ENCODE measurements around the gene UGDH. TPM values are rescaled to one million over a fixed set of nuclear protein-coding genes. Genes with fewer than 3 reads are reported as not detected.

The UGDH gene
- polyA plus RNA-seq, 1 donor from 2014 or later, result 21.1 TPM

DNA sequence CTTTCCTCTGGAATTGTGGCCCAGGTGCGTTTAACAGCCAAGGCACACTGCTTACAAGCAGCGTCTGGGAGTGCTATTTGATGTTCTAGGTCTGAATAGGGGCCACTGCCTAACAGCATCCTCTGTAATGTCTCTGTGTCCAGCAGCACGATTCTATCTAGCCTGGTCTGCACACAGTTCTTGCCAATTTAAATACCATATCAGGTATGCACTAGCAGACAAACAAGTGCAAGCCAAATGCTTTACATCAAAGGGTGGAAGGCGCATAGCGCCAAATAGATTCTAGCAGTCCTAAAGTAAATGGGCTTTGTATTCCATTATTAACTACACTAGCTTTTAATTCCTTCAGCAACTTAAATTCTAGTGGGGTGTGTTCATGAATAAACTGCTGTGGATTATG lies 15.8 kb upstream of the UGDH start:
- no peak overlapping the region for H3K9ac ChIP-seq (ENCODE audit: low read length)
- H3K79me2 ChIP-seq (replicated peaks; ENCODE audit: insufficient read depth, low read length), result no peaks in the 10 kb centered on the region
- H3K27ac ChIP-seq (ENCODE audit: low read length), result no peak overlapping the region
- no peaks in the 10 kb centered on the region for H3K36me3 ChIP-seq (ENCODE audit: insufficient read depth, low read length)
- no peaks in the 10 kb centered on the region for H3K9me3 ChIP-seq (ENCODE audit: low read length)
- H3K9me2 ChIP-seq (ENCODE audit: insufficient read depth, low read length), result no peaks in the 10 kb centered on the region
- H3F3A ChIP-seq (ENCODE audit: insufficient read depth, low read length, poor library complexity, severe bottlenecking), result no peaks in the 10 kb centered on the region
- no peak overlapping the region for H2AFZ ChIP-seq (ENCODE audit: low read depth, low read length)
- H3K27me3 ChIP-seq (ENCODE audit: insufficient read depth, low read depth, low read length), result no peaks in the 10 kb centered on the region
- no peak for TF ChIP-seq EZH2 (IDR thresholded peaks at IDR 0.05; ENCODE audit: borderline replicate concordance, insufficient read depth, low read length, poor library complexity, severe bottlenecking)
- TF ChIP-seq POLR2AphosphoS5 (IDR thresholded peaks at IDR 0.05), result no peak
- TF ChIP-seq, protein P1, sequence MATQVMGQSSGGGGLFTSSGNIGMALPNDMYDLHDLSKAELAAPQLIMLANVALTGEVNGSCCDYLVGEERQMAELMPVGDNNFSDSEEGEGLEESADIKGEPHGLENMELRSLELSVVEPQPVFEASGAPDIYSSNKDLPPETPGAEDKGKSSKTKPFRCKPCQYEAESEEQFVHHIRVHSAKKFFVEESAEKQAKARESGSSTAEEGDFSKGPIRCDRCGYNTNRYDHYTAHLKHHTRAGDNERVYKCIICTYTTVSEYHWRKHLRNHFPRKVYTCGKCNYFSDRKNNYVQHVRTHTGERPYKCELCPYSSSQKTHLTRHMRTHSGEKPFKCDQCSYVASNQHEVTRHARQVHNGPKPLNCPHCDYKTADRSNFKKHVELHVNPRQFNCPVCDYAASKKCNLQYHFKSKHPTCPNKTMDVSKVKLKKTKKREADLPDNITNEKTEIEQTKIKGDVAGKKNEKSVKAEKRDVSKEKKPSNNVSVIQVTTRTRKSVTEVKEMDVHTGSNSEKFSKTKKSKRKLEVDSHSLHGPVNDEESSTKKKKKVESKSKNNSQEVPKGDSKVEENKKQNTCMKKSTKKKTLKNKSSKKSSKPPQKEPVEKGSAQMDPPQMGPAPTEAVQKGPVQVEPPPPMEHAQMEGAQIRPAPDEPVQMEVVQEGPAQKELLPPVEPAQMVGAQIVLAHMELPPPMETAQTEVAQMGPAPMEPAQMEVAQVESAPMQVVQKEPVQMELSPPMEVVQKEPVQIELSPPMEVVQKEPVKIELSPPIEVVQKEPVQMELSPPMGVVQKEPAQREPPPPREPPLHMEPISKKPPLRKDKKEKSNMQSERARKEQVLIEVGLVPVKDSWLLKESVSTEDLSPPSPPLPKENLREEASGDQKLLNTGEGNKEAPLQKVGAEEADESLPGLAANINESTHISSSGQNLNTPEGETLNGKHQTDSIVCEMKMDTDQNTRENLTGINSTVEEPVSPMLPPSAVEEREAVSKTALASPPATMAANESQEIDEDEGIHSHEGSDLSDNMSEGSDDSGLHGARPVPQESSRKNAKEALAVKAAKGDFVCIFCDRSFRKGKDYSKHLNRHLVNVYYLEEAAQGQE (IDR thresholded peaks at IDR 0.05; ENCODE audit: borderline replicate concordance), result no peak
- TF ChIP-seq TAF1 (IDR thresholded peaks at IDR 0.05; ENCODE audit: low read depth), result no peak
- TF ChIP-seq SMC3 (conservative IDR thresholded peaks at IDR 0.05; ENCODE audit: poor library complexity), result no peak
- no peak for TF ChIP-seq EP300 (conservative IDR thresholded peaks at IDR 0.05; ENCODE audit: poor library complexity, severe bottlenecking)
- TF ChIP-seq RAD21 (conservative IDR thresholded peaks at IDR 0.05), result no peak
- TF ChIP-seq, protein P2, sequence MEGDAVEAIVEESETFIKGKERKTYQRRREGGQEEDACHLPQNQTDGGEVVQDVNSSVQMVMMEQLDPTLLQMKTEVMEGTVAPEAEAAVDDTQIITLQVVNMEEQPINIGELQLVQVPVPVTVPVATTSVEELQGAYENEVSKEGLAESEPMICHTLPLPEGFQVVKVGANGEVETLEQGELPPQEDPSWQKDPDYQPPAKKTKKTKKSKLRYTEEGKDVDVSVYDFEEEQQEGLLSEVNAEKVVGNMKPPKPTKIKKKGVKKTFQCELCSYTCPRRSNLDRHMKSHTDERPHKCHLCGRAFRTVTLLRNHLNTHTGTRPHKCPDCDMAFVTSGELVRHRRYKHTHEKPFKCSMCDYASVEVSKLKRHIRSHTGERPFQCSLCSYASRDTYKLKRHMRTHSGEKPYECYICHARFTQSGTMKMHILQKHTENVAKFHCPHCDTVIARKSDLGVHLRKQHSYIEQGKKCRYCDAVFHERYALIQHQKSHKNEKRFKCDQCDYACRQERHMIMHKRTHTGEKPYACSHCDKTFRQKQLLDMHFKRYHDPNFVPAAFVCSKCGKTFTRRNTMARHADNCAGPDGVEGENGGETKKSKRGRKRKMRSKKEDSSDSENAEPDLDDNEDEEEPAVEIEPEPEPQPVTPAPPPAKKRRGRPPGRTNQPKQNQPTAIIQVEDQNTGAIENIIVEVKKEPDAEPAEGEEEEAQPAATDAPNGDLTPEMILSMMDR (IDR thresholded peaks at IDR 0.05; ENCODE audit: poor library complexity, severe bottlenecking), result no peak
- no peak for TF ChIP-seq MXI1 (conservative IDR thresholded peaks at IDR 0.05; ENCODE audit: poor library complexity, severe bottlenecking)
- H4K20me1 ChIP-seq (ENCODE audit: insufficient read depth), result no peaks in the 10 kb centered on the region
- no peak overlapping the region for H3K4me3 ChIP-seq (ENCODE audit: low read length)
- no peak overlapping the region for H3K4me2 ChIP-seq (ENCODE audit: low read length)

DNA sequence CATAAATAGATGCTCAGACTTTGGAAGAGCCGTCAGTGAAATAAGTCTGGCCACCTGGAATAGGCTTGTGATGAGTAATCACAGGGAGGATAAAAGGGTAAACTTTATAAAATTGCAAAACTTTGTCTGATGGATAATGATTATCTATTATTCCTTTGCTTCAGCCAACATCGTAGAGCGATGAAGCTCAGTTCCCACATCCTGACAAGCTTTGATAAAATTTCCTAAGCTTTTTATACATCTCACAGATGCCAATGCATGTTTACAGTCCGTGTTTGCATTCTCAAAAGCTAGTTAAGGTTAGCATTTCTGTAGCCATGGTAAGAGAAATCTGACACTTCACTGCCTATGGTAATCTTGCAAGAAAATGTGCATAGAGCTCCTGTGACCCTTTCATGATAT lies 15.4 kb upstream of the UGDH start:
- Histone ChIP-seq H3K4me3 (ENCODE audit: low read length) (no peak overlapping the region), H3K36me3 (ENCODE audit: insufficient read depth, low read length) (no peaks in the 10 kb centered on the region), H2AFZ (ENCODE audit: low read depth, low read length) (no peak overlapping the region), H3K27ac (ENCODE audit: low read length) (no peak overlapping the region), H3K9me3 (ENCODE audit: low read length) (no peaks in the 10 kb centered on the region), H3F3A (ENCODE audit: insufficient read depth, low read length, poor library complexity, severe bottlenecking) (no peaks in the 10 kb centered on the region), H3K27me3 (ENCODE audit: insufficient read depth, low read depth, low read length) (no peaks in the 10 kb centered on the region), H3K4me2 (ENCODE audit: low read length) (no peak overlapping the region), H3K79me2 (replicated peaks; ENCODE audit: insufficient read depth, low read length) (no peaks in the 10 kb centered on the region), H4K20me1 (ENCODE audit: insufficient read depth) (no peaks in the 10 kb centered on the region), H3K9me2 (ENCODE audit: insufficient read depth, low read length) (no peaks in the 10 kb centered on the region), H3K9ac (ENCODE audit: low read length) (no peak overlapping the region)
- TF ChIP-seq, protein P2 (IDR thresholded peaks at IDR 0.05; ENCODE audit: poor library complexity, severe bottlenecking), result no peak
- TF ChIP-seq, protein P1 (IDR thresholded peaks at IDR 0.05; ENCODE audit: borderline replicate concordance), result no peak
- no peak for TF ChIP-seq EZH2 (IDR thresholded peaks at IDR 0.05; ENCODE audit: borderline replicate concordance, insufficient read depth, low read length, poor library complexity, severe bottlenecking)
- TF ChIP-seq POLR2AphosphoS5 (IDR thresholded peaks at IDR 0.05), result no peak
- no peak for TF ChIP-seq TAF1 (IDR thresholded peaks at IDR 0.05; ENCODE audit: low read depth)
- TF ChIP-seq EP300 (conservative IDR thresholded peaks at IDR 0.05; ENCODE audit: poor library complexity, severe bottlenecking), result no peak
- no peak for TF ChIP-seq MXI1 (conservative IDR thresholded peaks at IDR 0.05; ENCODE audit: poor library complexity, severe bottlenecking)
- TF ChIP-seq RAD21 (conservative IDR thresholded peaks at IDR 0.05), result no peak
- no peak for TF ChIP-seq SMC3 (conservative IDR thresholded peaks at IDR 0.05; ENCODE audit: poor library complexity)

Measured in neural cell (in vitro differentiated cells).